Measurements from ENCODE around the gene SENP5. TPM values are rescaled to one million over a fixed set of nuclear protein-coding genes. Genes with fewer than 3 reads are reported as not detected.

The SENP5 gene
- total RNA-seq, 1 donor from 2014 or later: 49.6 TPM

- H3K36me3 Mint-ChIP-seq (ENCODE audit: unreplicated experiment): peaks cover 25% of the 10 kb centered on the region
Observed at GRCh38 chr3:196915375-196915774, 47.7 kb downstream of the SENP5 start.

GRCh38 chr3:196916221-196916620 lies 48.5 kb downstream of the SENP5 start:
- H3K27me3 Mint-ChIP-seq (ENCODE audit: unreplicated experiment): no peaks in the 10 kb centered on the region
- no peak for TF ChIP-seq CTCF (IDR thresholded peaks at IDR 0.05; ENCODE audit: partially characterized antibody, unreplicated experiment)
- H3K36me3 Mint-ChIP-seq (ENCODE audit: unreplicated experiment): peaks cover 20% of the 10 kb centered on the region
- DNase-seq: no peak
- no peaks in the 10 kb centered on the region for H3K4me1 Mint-ChIP-seq (ENCODE audit: low read depth, unreplicated experiment)
- H3K27ac Mint-ChIP-seq (ENCODE audit: unreplicated experiment): no peak overlapping the region
- peaks cover 5% of the 10 kb centered on the region for H3K9me3 Mint-ChIP-seq (ENCODE audit: unreplicated experiment)
- no peak overlapping the region for H3K4me3 Mint-ChIP-seq (ENCODE audit: unreplicated experiment)

More at GRCh38 chr3:196915375-196915774, 47.7 kb downstream of the SENP5 start:
- Mint-ChIP-seq H3K4me1 (ENCODE audit: low read depth, unreplicated experiment) (no peaks in the 10 kb centered on the region), H3K4me3 (ENCODE audit: unreplicated experiment) (no peak overlapping the region), H3K27ac (ENCODE audit: unreplicated experiment) (no peak overlapping the region), H3K27me3 (ENCODE audit: unreplicated experiment) (peaks cover 1% of the 10 kb centered on the region), H3K9me3 (ENCODE audit: unreplicated experiment) (peaks cover 5% of the 10 kb centered on the region)
- DNase-seq: no peak
- TF ChIP-seq CTCF (IDR thresholded peaks at IDR 0.05; ENCODE audit: partially characterized antibody, unreplicated experiment): no peak

- Mint-ChIP-seq H3K27ac (ENCODE audit: unreplicated experiment) (no peak overlapping the region), H3K36me3 (ENCODE audit: unreplicated experiment) (peaks cover 20% of the 10 kb centered on the region), H3K27me3 (ENCODE audit: unreplicated experiment) (no peaks in the 10 kb centered on the region), H3K9me3 (ENCODE audit: unreplicated experiment) (peaks cover 5% of the 10 kb centered on the region), H3K4me3 (ENCODE audit: unreplicated experiment) (no peak overlapping the region), H3K4me1 (ENCODE audit: low read depth, unreplicated experiment) (no peaks in the 10 kb centered on the region)
- DNase-seq: no peak
- no peak for TF ChIP-seq CTCF (IDR thresholded peaks at IDR 0.05; ENCODE audit: partially characterized antibody, unreplicated experiment)
Observed at GRCh38 chr3:196916995-196917394, 49.3 kb downstream of the SENP5 start.

GRCh38 chr3:196918968-196919367 lies 51.2 kb downstream of the SENP5 start:
- H3K36me3 Mint-ChIP-seq (ENCODE audit: unreplicated experiment): peaks cover 20% of the 10 kb centered on the region
- no peaks in the 10 kb centered on the region for H3K4me1 Mint-ChIP-seq (ENCODE audit: low read depth, unreplicated experiment)
- DNase-seq: no peak
- no peak overlapping the region for H3K4me3 Mint-ChIP-seq (ENCODE audit: unreplicated experiment)
- no peak for TF ChIP-seq CTCF (IDR thresholded peaks at IDR 0.05; ENCODE audit: partially characterized antibody, unreplicated experiment)
- no peak overlapping the region for H3K27ac Mint-ChIP-seq (ENCODE audit: unreplicated experiment)
- H3K9me3 Mint-ChIP-seq (ENCODE audit: unreplicated experiment): peaks cover 5% of the 10 kb centered on the region
- no peaks in the 10 kb centered on the region for H3K27me3 Mint-ChIP-seq (ENCODE audit: unreplicated experiment)

GRCh38 chr3:196920733-196921132 lies 53.0 kb downstream of the SENP5 start:
- Mint-ChIP-seq H3K27me3 (ENCODE audit: unreplicated experiment) (no peaks in the 10 kb centered on the region), H3K4me1 (ENCODE audit: low read depth, unreplicated experiment) (no peaks in the 10 kb centered on the region), H3K9me3 (ENCODE audit: unreplicated experiment) (peaks cover 5% of the 10 kb centered on the region), H3K4me3 (ENCODE audit: unreplicated experiment) (no peak overlapping the region), H3K27ac (ENCODE audit: unreplicated experiment) (no peak overlapping the region), H3K36me3 (ENCODE audit: unreplicated experiment) (peaks cover 13% of the 10 kb centered on the region)
- TF ChIP-seq CTCF (IDR thresholded peaks at IDR 0.05; ENCODE audit: partially characterized antibody, unreplicated experiment): no peak
- no peak for DNase-seq

All from glutamatergic neuron (in vitro differentiated cells).